ENCODE results near the gene FUS.
"Not testable (repeated sequence)": the region's sequence is repeated elsewhere in the genome, so short reads cannot be mapped to it uniquely, and the experiment has no call there.

FUS gene

GRCh38 chr16:31138621-31139578, 41.0 kb upstream of the FUS start:
- peak in 1 of 2 experiments; percentile 78 for DNase-seq (ENCODE audit: low read depth in 1 of 2, low spot score in 1 of 2)
- no peak for TF ChIP-seq JUND (IDR thresholded peaks at IDR 0.05; ENCODE audit: low read depth)
- in situ Hi-C loops (cut with HindIII; ENCODE audit: low pct_unique_long_range_greater_than_20kb, low sequenced_read_pairs) = no loop called here

GRCh38 chr16:31141071-31141469, 38.9 kb upstream of the FUS start:
- DNase-seq (ENCODE audit: low read depth in 1 of 2, low spot score in 1 of 2); in situ Hi-C loops (cut with HindIII; ENCODE audit: low pct_unique_long_range_greater_than_20kb, low sequenced_read_pairs): not testable (repeated sequence)

- in situ Hi-C loops (cut with HindIII; ENCODE audit: low pct_unique_long_range_greater_than_20kb, low sequenced_read_pairs) = no loop called here
Observed at GRCh38 chr16:31141489-31142108, 38.3 kb upstream of the FUS start.

DNA sequence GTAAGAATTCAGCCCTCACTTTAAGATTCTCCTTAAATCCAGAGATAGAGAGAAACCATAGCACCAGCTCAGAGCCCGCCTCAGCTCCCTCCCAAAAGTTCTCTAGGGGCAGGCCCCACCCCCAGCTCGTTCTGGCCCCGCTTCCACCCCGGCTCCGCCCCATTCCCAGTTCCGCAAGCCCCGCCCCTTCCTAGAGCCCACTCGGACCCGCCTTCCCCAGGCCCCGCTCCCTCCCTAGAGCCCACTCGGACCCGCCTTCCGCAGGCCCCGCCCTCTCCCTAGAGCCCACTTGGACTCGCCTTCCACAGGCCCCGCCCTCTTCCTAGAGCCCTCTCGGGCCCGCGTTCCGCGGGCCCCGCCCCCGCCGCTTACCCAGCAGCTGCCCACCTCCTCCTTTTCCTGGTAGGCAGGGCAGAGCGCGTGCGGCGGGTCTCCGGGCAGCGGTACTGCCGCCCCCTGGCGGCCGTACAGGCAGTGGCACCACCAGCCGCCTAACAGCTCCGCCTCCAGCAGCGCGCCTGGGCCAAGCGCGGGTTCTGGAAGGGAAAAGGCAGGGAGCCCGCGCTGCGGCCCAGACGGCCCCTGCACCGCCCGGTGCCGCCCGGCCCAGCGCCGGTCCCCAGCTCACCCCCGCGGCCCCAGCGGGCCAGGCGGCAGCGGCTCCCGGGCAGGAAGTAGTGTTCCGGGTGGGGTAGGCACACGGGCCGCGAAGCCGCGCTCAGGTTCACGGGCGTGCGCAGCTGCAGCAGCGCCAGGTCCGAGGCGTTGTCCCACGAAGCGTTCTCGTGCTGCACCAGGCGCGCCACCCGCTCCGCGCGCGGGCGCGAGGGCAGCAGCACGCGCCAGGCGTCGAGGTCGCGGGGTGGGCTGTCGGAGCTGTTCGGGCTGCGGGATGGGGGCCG, 37.6 kb upstream of the FUS start:
- in situ Hi-C loops (cut with HindIII; ENCODE audit: low pct_unique_long_range_greater_than_20kb, low sequenced_read_pairs) = no loop called here
- peak; percentile 97 to 99 for DNase-seq (ENCODE audit: low read depth in 1 of 2, low spot score in 1 of 2)
- TF ChIP-seq JUND (IDR thresholded peaks at IDR 0.05; ENCODE audit: low read depth) = no peak

More at GRCh38 chr16:31141489-31142108, 38.3 kb upstream of the FUS start:
- DNase-seq (ENCODE audit: low read depth in 1 of 2, low spot score in 1 of 2) = peak in 1 of 2 experiments; percentile 40
- TF ChIP-seq JUND (IDR thresholded peaks at IDR 0.05; ENCODE audit: low read depth) = no peak

DNA sequence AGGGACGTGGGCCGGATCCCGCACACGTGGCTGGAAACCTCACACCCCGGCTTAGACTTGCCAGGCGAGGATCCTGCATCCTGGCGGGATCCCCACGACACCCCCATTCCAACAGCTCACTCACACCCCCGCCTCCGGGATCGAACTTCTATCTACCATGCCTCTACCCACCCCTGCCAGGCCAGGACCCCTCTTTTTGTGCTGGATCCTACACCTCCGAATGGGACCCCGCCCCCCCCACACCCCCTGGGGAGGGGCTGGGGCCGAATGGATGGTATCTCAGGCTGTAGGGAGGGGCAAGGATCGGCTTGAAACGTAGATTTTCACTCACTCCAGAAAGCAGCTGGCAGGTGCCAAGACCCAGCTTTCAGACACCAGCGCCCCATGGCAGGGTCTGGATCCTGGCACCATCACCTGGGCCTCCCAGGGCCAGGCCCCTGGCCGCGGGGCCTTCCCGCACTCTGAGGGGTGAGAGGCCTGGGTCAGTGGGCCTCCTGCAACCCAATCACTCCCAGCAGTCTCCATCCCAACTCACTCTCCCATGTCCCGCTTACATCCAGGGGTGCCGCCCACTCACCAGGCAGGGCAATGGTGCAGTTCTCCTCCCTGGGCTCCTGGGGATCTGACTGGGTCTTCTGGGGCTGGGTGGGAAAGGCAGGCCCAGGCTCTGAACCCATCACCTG, 36.8 kb upstream of the FUS start:
- no peak for DNase-seq (ENCODE audit: low read depth in 1 of 2, low spot score in 1 of 2)
- in situ Hi-C loops (cut with HindIII; ENCODE audit: low pct_unique_long_range_greater_than_20kb, low sequenced_read_pairs) = no loop called here
- TF ChIP-seq JUND (IDR thresholded peaks at IDR 0.05; ENCODE audit: low read depth) = no peak

DNA sequence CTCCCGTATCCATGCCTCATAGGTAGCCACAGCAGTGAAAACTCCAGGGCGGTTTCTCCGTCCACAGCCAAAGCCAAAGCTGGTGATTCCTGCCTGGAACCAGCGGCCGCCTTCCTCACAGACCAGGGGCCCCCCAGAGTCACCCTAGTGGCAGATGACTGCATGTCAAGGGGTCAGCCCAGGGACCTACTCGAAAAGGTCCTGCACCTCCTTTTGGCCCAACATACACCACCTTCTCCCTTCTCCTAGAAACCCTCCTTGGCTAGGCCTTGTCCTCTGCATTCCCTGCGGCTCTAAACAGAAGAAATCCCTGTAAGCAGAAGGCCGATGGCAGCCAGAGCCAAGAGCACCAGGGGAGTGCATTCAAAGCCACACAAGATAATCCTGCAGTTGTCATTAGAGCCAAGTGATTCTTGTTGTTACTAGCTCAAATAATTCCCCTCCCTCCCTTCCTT, 36.2 kb upstream of the FUS start:
- in situ Hi-C loops (cut with HindIII; ENCODE audit: low pct_unique_long_range_greater_than_20kb, low sequenced_read_pairs) = no loop called here
- no peak for TF ChIP-seq JUND (IDR thresholded peaks at IDR 0.05; ENCODE audit: low read depth)

GRCh38 chr16:31144418-31144817, 35.5 kb upstream of the FUS start:
- DNase-seq (ENCODE audit: low read depth in 1 of 2, low spot score in 1 of 2); in situ Hi-C loops (cut with HindIII; ENCODE audit: low pct_unique_long_range_greater_than_20kb, low sequenced_read_pairs): not testable (repeated sequence)

More for the DNA sequence above, 36.2 kb upstream of the FUS start:
- DNase-seq (ENCODE audit: low read depth in 1 of 2, low spot score in 1 of 2) = no peak

DNA sequence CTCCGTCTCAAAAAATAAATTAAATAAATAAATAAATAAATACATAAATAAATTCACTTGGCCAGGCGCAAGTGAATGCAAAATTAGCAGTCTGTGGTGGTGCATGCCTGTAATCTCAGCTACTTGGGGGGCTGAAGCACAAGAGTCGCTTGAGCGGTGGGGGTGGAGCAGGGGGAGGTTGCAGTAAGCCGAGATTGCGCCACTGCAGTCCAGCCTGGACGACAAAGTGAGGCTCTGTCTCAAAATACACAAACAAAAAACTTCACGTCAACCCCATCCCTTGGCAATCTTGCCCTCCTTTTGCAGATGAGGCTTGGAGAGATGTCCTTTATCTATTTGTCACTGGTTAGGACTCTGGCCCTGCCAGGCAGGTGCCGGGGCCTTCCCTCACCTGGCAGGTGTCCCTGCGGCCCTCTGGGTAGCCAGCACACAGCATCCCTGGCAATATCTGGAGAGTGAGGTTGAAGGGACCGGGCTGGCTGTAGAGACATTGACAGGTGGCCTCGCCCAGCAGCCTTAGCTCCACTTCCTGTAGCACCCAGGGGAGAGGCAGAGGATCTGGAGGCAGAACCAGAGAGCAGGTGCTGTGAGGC, 34.4 kb upstream of the FUS start:
- DNase-seq (ENCODE audit: low read depth in 1 of 2, low spot score in 1 of 2) = no peak
- no peak for TF ChIP-seq JUND (IDR thresholded peaks at IDR 0.05; ENCODE audit: low read depth)
- in situ Hi-C loops (cut with HindIII; ENCODE audit: low pct_unique_long_range_greater_than_20kb, low sequenced_read_pairs) = no loop called here

- DNase-seq (ENCODE audit: low read depth in 1 of 2, low spot score in 1 of 2) = no peak
- in situ Hi-C loops (cut with HindIII; ENCODE audit: low pct_unique_long_range_greater_than_20kb, low sequenced_read_pairs) = no loop called here
- TF ChIP-seq JUND (IDR thresholded peaks at IDR 0.05; ENCODE audit: low read depth) = no peak
Observed at GRCh38 chr16:31147574-31147973, 32.4 kb upstream of the FUS start.

GRCh38 chr16:31148281-31148728, 31.6 kb upstream of the FUS start:
- DNase-seq (ENCODE audit: low read depth in 1 of 2, low spot score in 1 of 2) = peak; percentile 89 to 90
- no peak for TF ChIP-seq JUND (IDR thresholded peaks at IDR 0.05; ENCODE audit: low read depth)
- in situ Hi-C loops (cut with HindIII; ENCODE audit: low pct_unique_long_range_greater_than_20kb, low sequenced_read_pairs) = no loop called here

DNA sequence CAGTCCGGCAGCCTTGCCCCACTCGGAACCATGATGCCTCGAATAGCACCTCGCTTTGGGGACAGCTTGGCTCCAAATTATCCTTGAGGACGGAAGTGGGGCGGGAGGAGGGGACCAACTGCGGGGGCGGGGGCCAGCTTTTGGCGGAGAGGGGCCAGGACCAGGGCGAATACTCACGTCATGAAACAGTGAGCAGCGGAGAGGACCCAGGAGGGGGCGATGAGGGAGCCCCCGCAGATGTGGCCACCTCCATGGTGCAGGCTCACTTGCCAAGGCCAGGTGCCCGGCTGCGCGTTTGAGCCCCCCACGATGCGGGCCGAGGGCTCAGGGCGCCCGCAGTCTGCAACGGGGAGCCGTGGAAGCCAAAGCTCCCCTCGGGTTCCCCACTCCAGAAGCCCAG, 31.0 kb upstream of the FUS start:
- no peak for DNase-seq (ENCODE audit: low read depth in 1 of 2, low spot score in 1 of 2)
- TF ChIP-seq JUND (IDR thresholded peaks at IDR 0.05; ENCODE audit: low read depth) = no peak
- in situ Hi-C loops (cut with HindIII; ENCODE audit: low pct_unique_long_range_greater_than_20kb, low sequenced_read_pairs) = no loop called here
